ENCODE measurements around the gene IL4I1. TPM values are rescaled to one million over a fixed set of nuclear protein-coding genes. Genes with fewer than 3 reads are reported as not detected.

The IL4I1 gene, protein sequence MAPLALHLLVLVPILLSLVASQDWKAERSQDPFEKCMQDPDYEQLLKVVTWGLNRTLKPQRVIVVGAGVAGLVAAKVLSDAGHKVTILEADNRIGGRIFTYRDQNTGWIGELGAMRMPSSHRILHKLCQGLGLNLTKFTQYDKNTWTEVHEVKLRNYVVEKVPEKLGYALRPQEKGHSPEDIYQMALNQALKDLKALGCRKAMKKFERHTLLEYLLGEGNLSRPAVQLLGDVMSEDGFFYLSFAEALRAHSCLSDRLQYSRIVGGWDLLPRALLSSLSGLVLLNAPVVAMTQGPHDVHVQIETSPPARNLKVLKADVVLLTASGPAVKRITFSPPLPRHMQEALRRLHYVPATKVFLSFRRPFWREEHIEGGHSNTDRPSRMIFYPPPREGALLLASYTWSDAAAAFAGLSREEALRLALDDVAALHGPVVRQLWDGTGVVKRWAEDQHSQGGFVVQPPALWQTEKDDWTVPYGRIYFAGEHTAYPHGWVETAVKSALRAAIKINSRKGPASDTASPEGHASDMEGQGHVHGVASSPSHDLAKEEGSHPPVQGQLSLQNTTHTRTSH
- not detected in 2 replicates for polyA plus RNA-seq

DNA sequence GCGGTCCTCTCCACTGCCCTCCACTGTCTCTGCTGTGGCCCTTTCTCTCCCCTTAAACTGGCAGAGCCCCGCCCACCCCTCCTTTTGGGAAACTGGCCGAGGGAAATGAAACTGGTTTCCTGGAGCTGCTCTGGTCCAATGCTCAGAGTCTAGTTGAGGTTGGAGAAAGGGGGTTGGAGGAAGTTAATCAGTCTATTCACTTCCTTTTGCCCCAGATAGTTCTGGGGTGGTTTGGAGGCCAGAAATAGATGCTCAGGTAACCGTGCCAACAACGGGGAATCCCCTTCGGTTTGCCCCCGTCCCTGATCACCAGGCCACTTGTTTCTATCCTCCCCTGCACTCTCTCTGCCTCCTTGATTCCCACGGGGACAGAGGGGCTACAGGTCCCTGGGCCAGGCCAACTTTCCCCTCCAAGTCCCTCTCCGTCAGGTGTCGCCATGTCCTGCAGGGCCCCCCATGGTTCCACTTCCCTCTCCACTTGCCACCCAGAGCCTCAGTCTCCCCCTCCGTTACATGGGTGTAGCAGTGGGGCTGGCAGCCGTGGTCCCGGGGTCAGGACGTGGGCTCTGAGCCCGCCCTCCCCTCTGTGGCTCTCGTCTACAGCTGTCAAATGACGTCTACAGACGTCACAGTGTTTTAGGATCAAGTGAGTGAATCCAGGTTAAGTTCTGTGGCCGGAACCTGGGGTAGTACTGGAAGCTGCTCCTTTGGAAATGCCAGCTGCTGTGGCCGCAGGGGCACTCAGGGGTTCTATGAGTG is at the start of gene IL4I1:
Gene IL4I1, minus strand, starts transcription at position 25 of the 759 bp plus-strand sequence. CDS start 727 bp downstream, outside the sequence.

DNA sequence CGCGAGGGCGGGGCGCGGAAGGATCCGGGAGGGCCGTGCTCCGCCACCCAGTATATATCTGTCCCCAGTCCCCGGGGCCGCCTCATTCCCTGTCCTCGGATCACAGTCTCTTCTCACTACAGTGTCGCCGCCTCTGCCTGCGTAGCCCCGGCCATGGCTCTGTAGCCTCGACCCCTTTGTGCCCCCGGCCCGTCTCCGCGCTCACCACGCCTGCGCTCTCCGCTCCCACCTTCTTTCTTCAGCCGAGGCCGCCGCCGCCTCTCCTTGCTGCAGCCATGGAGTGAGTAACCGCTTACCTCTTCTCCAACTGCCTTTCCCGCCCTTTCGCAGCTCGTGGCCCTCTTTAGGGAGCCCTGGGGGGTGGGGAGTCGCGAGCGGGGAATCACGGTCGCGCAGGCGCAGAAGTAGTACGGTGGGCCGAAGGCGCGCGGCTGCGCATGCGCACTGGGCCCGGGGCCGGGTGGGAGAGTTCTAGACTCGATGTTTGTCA is 32.5 kb upstream of the IL4I1 start, which contains the start of the genes ATF5 and NUP62:
Gene ATF5, plus strand, starts transcription at position 85 of the 490 bp plus-strand sequence. CDS start 1,646 bp downstream, outside the sequence.
Gene NUP62, minus strand, starts transcription at position 384 of the 490 bp plus-strand sequence. CDS start 19,697 bp downstream, outside the sequence.

DNA sequence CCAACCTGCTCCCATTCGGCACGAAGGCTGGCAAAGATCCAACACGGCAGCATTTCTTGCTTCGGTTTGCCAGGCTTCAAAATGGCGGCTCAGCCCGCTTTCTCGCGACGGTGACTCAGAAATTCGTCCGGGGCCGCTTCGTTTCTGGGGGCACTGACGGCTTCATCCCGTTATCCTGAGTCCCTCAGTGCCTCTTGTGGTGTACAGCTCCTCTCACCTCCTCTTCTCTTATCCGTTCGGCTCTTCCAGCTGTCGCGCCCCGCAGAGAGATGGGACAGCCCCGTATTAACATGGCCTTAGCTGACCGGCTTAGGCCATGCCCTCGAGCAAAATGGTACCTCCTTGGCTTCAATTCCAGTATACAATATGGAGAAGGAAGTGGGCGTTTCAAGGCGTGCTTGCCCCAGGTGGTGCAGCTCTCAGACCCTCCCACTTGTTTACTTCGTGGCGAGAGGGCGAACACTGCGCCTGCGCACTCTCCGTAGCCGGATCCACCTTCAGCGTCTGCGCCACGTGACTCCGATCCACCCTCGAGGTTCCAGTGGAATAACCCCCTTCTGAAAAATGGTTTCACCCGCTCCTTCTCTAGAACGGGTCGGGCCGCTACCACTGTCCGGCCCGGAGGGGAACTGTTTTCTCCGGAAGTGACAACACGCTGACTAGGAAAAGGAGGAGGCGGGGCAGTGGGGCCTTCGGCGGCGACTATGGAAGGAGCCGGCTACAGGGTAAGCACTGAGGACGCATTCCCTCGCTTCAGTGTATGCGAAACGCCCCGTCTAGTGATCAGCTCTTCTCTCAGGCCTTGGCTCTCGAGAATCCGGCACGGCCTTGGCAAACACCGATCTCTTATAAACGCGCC is 19.4 kb downstream of the IL4I1 start, which contains the start of the genes AKT1S1 and TBC1D17:
Gene AKT1S1, minus strand, starts transcription at position 336 of the 859 bp plus-strand sequence. CDS start 4,060 bp downstream, outside the sequence.
Gene TBC1D17, plus strand, starts transcription at position 683 of the 859 bp plus-strand sequence. Its CDS starts 22 bp downstream, at position 705.

DNA sequence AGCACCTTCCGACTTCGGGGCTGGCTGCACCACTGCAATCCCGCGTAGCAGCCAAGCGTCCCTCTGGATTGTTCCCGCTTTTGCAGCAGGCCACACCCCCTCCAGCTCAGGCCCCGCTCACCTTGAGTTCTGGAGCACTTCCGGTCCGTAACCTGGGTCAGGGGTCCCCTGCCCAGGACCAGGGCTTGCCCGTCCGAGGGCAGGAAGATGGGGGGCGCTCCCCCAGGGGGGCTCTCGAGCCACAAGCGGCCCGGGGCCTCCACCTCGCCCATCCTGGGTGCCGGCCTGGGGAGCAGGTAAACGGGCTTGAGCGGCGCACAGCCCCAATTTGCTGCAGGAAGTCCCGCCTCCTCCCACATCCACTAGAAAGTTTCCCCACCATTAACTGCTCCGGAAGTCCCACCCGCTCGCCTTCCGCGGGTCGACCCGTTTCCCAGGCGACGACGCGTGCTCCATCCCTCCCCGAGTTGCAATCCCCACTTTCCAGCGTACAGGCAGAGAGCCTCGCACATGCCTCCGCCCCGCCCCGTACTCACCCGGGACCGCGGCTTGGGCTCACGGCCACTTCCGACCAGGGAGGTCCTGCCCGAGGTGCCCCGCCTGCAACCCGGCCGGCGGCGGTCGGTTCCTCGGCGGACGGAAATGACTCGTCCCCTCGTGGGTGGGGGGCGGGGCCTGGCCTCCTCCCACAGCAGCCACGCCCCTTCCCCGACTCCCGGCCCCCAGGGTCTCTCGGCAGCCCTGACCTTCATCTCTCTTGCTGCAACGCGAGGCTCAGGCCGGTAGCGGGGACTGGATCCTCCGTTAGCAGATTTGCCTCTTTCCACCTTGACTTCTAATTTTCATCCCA is 29.5 kb downstream of the IL4I1 start, which contains the start of gene PNKP:
Gene PNKP, minus strand, starts transcription at position 644 of the 850 bp plus-strand sequence. Its CDS starts 372 bp downstream, at position 272.

DNA sequence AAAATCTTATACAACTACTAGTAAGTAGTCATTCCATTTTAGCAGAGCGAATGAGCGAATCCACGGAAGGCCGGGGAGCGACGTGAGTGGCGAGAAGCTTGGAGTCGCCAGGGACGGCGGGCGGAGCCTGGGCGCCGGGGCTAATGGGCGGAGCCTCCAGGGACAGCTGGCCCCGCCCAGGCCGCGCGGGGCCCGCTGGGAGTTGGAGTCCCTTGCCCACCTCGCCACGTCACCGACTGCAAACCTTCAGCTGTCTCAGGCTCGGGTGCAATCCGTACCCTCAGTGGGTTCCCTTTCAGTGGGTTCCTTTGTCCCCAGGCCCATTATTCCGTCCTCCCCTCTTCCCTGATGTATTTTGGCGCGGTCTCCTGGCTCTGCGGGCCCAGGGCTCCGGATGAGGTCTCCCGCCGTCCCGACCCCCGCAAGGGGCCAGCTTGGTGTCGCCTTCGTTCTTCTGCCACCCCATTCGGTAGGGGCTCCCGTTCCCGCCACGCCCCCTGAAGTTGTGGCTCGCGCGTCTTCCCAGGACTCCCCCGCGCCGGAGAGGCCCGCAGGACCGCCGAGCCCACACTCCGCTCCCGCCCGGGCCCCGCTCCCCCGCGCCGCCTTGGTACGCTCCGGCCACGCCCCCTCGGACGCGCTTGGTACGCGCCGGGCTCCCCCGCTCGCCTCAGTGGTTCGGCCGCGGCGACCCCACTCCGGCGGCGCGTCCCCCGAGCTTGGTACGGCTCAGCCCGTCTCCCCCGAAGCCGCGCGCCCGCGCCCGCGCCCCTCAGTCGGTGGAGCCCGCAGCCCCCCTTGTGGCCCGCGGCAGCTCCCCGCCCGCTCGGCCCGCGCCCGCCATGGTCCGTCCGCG is 46.0 kb downstream of the IL4I1 start, which contains the start of gene PTOV1:
Gene PTOV1, plus strand, starts transcription at position 673 of the 856 bp plus-strand sequence.

Other genes starting within 250 kb of the IL4I1 start
- 11.7 and 16.8 TPM in 2 replicates for gene IRF3, start 231.0 kb downstream of the IL4I1 start, polyA plus RNA-seq
- gene BCL2L12, start 231.0 kb downstream of the IL4I1 start, polyA plus RNA-seq, result not detected in 2 replicates
- gene PRMT1, start 219.6 kb downstream of the IL4I1 start, polyA plus RNA-seq, result 11.1 and 12.9 TPM in 2 replicates
- gene ADM5, start 207.3 kb downstream of the IL4I1 start, polyA plus RNA-seq, result 0.71 and 1.7 TPM in 2 replicates
- gene CPT1C, start 205.8 kb downstream of the IL4I1 start, polyA plus RNA-seq, result 90.8 and 125 TPM in 2 replicates
- gene TSKS, start 133.6 kb downstream of the IL4I1 start, polyA plus RNA-seq, result not detected in 2 replicates
- gene AP2A1, start 129.9 kb downstream of the IL4I1 start, polyA plus RNA-seq, result 8.3 and 8.6 TPM in 2 replicates
- 4.5 and 6.8 TPM in 2 replicates for gene FUZ, start 83.6 kb downstream of the IL4I1 start, polyA plus RNA-seq
- 9.5 and 19.7 TPM in 2 replicates for gene MED25, start 78.6 kb downstream of the IL4I1 start, polyA plus RNA-seq
- gene PTOV1, start 45.7 kb downstream of the IL4I1 start, polyA plus RNA-seq, result 47.9 and 48.8 TPM in 2 replicates
- gene PNKP, start 29.3 kb downstream of the IL4I1 start, polyA plus RNA-seq, result 5.1 and 13.1 TPM in 2 replicates
- gene AKT1S1, start 19.5 kb downstream of the IL4I1 start, polyA plus RNA-seq, result 1.1 and 1.7 TPM in 2 replicates
- 1.2 and 1.4 TPM in 2 replicates for gene TBC1D17, start 19.2 kb downstream of the IL4I1 start, polyA plus RNA-seq
- gene ATF5, start 32.3 kb upstream of the IL4I1 start, polyA plus RNA-seq, result 0.49 and 0.73 TPM in 2 replicates
- gene NUP62, start 32.6 kb upstream of the IL4I1 start, polyA plus RNA-seq, result 4.9 and 5.0 TPM in 2 replicates
- gene SIGLEC11, start 64.3 kb upstream of the IL4I1 start, polyA plus RNA-seq, result not detected in 2 replicates
- 45.5 and 54.7 TPM in 2 replicates for gene VRK3, start 128.5 kb upstream of the IL4I1 start, polyA plus RNA-seq
- gene ZNF473, start 129.1 kb upstream of the IL4I1 start, polyA plus RNA-seq, result 1.6 and 3.6 TPM in 2 replicates